GM19455 (cell line): Measurements from ENCODE around the gene PDGFA.

Experiments used
- ATAC-seq: cut with Tn5 transposase; IDR thresholded peaks from one replicate; pipeline ENCODE4 v1.9.1; 2021; ENCODE audit not compliant: unreplicated experiment

Gene PDGFA

GRCh38 chr7:537911-538634, 18.4 kb upstream of the PDGFA start:
- ATAC-seq: no peak

GRCh38 chr7:536231-536630, 16.6 kb upstream of the PDGFA start:
- no peak for ATAC-seq

DNA sequence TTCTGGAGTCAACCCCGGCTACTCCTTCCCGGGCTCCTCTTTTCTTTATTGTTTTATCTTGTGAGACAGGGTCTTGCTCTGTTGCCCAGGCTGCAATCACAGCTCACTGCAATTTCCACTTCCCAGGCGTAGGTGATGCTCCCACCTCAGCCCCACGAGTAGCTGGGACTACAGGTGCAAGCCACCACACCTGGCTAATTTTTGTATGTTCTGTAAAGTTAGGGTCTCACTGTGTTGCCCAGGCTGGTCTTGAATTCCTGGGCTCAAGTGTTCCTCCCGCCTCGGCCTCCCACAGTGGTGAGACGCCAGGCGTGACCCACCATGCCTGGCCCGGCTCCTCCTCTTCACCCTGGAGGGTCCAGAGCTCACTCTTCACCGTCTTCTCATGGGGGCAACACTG, 15.3 kb upstream of the PDGFA start:
- ATAC-seq: no peak

DNA sequence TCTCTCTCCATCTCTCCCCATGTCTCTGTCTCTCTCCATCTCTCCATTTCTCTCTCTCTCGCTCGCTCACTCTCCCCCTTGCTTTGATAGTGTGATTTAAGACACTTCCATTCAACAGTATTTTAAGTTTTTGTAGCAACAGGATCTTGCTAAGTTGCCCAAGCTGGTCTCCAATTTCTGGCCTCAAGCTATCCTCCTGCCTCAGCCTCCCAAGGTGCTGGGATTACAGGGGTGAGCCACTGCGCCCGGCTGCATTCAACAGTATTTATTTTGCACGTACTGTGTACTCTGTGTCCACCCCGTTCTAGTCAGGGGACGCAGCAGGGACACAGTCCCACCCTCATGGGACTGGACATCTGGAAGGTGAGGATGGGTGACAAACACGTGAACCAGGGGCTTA, 14.4 kb upstream of the PDGFA start:
- no peak for ATAC-seq

GRCh38 chr7:533266-533665, 13.6 kb upstream of the PDGFA start:
- ATAC-seq: no peak

- no peak for ATAC-seq
Measured at GRCh38 chr7:532379-533143, 12.9 kb upstream of the PDGFA start.

DNA sequence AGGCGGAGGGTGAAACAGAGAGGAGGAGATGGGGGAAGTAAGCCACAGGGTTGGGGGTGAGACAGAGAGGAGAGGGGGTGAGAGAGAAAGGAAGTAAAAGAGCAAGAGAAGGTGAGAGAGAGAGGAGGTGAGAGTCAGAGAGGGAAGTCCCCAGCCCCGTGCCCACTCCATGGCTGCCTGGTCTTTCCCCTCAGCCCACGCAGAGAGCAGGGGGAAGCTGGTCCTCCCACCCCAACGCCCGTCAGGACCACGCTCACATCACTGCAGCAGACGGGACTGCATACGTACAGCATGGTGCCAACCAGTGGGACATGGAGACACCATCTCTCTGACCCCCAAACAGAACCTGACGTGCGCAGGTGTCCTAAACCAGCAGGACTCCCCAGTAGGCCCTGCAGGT, 12.1 kb upstream of the PDGFA start:
- no peak for ATAC-seq

DNA sequence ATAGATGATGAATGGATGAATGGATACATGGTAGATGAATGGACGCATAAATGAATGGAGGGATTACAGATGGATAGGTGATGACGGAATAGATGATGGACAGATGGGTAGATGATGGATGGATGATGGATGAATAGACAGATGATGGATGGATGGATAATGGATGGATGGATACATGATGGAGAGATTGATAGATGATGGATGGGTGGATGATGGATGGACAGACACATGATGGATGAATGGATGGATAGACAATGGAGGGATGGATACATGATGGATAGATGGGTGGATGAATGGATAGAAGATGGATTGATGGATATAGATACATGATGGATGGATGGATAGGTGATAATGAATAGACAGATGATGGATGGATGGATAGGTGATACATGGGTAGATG, 8.8 kb upstream of the PDGFA start:
- ATAC-seq: no peak

GRCh38 chr7:527723-528122, 8.1 kb upstream of the PDGFA start:
- no peak for ATAC-seq

DNA sequence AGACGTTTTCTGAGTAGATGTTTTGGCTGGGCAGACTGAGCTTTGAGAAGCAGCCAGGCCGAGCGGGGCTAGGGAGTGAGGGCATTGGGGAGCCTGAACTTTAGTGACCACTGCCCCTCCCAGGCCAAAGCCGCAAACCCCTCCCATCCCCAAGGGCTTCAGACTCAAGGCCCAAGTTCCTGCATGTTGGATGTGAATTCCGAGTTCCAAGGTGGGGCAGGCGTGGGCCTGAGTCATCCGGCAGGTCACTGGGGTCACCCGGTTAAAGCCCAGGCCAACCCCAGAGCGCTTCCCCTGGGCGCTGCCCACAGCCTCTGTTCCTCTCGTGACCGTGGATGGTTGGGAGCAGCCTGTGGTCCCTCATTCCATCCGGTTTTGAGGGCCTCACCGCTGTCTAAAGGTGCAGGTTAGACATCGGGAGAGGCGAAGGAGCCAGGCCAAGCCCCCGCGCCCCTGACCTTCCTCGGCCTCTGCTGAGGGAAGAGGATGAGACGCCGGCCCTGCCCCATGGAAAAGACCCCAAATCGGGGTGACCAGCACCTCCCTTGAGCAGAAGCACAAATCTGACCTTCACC, 6.9 kb upstream of the PDGFA start:
- no peak for ATAC-seq

DNA sequence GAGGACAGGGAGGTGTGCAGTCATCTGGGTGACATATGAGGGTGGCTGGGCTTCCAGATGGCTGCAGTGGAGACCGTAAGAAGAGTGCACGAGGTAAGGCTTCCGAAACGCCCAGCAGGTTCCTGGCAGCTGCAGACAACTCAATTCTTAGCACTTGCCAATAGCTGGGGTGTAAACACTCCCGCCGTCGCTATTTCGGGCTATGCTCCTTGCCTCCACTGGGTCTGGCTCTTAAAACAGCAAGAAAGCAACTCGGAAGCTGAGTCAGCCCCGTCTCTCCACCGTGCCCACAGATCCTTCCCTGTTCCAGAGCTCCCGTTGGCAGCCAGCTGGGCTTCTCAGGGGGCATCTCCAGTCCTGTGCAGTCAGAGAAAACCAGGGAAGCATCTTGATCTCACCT, 6.1 kb upstream of the PDGFA start:
- no peak for ATAC-seq

DNA sequence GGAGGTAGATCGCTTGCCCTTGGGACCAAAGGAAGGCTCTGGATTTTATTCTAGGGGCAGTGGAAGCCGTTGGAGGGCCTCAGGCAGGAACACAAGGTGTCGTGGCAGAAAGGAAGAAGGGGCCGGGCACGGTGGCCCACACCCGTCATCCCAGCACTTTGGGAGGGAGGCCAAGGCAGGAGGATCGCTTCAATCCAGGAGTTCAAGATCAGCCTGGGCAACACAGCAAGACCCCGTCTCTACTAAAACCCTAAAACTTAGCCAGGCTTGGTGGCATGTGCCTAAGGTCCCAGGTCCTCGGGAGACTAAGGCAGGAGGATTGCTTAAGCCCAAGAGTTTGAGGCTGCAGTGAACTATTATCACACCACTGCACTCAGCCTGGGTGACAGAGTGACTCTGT, 5.2 kb upstream of the PDGFA start:
- no peak for ATAC-seq

- ATAC-seq: no peak
Measured at GRCh38 chr7:523347-524336, 4.0 kb upstream of the PDGFA start.

GRCh38 chr7:522951-523314, 3.3 kb upstream of the PDGFA start:
- ATAC-seq: no peak

GRCh38 chr7:522071-522950, 2.7 kb upstream of the PDGFA start:
- ATAC-seq: no peak

DNA sequence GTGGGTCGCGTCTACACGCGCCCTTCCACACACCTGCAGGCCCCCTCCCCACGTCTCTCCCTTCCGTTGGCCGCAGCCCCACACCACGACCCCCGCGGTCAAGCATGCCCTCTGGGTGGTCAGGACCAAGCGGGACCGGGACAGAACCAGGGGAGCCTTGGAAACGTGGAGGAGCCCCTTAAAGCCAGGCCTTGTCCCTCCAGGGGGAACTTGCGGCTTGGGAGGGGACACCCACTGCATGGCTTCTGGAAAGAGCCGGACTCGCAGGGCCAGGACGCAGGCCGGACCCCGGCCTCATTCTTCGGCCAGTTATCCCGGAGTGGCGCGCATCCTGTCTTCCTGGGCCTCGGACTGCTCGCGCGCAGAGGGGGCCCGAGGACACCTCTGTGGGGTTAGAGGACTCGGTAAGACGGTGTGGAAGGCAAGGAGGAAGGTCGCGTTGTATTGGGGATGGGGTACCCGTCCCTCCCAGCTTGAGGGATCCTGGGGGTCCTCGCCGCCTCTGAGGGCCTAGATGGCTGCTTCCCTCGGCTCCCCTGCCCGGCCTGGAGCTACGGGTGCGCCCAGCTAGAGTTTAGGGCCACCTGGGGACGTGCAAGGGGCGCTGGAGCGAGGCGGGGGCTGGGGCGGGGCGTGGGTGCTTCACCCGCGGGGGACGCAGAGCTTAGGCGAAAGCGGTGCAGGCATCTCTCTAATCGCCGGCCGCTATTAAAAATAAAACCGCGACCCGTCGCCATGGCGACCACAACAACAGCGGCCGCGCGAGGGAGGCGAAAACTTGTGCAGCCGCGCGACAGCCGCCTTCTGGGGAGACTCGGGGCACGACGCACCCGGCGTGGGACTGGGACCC, 1.8 kb upstream of the PDGFA start:
- ATAC-seq: no peak

GRCh38 chr7:520503-521161, 986 bp upstream of the PDGFA start:
- ATAC-seq: no peak

- no peak for ATAC-seq
Measured at GRCh38 chr7:518630-519483, 789 bp downstream of the PDGFA start.
